ENCODE data around the gene HIVEP1. TPM values are rescaled to one million over a fixed set of nuclear protein-coding genes. Genes with fewer than 3 reads are reported as not detected.

The HIVEP1 gene
- total and polyA plus RNA-seq, 12 donors: 3.4 to 20.9 (median 13.3) TPM

DNA sequence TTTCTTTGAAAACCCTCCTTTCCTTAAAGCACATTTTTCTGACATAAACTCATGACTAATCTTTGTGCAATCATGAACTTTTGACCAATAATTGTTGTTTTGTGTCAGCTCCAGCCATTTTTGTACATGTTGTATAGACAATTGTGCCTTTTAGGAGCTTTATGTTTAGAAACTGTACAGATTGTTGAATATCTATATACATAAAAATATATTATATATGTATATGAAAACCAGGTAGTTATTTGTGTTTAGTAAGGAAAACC is 152.3 kb downstream of the HIVEP1 start:
- DNase-seq (no peak), ATAC-seq (no peak)
- no peak overlapping the region for H3K27ac ChIP-seq
- no peak overlapping the region for H3K4me3 ChIP-seq
- H3K9me3 ChIP-seq: no peaks in the 10 kb centered on the region
- TF ChIP-seq, protein P1, sequence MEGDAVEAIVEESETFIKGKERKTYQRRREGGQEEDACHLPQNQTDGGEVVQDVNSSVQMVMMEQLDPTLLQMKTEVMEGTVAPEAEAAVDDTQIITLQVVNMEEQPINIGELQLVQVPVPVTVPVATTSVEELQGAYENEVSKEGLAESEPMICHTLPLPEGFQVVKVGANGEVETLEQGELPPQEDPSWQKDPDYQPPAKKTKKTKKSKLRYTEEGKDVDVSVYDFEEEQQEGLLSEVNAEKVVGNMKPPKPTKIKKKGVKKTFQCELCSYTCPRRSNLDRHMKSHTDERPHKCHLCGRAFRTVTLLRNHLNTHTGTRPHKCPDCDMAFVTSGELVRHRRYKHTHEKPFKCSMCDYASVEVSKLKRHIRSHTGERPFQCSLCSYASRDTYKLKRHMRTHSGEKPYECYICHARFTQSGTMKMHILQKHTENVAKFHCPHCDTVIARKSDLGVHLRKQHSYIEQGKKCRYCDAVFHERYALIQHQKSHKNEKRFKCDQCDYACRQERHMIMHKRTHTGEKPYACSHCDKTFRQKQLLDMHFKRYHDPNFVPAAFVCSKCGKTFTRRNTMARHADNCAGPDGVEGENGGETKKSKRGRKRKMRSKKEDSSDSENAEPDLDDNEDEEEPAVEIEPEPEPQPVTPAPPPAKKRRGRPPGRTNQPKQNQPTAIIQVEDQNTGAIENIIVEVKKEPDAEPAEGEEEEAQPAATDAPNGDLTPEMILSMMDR (IDR thresholded peaks at IDR 0.05): no peak
- H3K36me3 ChIP-seq: peaks cover 0 to 47% (median 14%) of the 10 kb centered on the region in 9 donors
- H3K4me1 ChIP-seq: peaks cover 0 to 8% (median 0%) of the 10 kb centered on the region in 9 donors
- intact Hi-C loops (cut with DNase I): no loop called here
- no peaks in the 10 kb centered on the region for H3K27me3 ChIP-seq

DNA sequence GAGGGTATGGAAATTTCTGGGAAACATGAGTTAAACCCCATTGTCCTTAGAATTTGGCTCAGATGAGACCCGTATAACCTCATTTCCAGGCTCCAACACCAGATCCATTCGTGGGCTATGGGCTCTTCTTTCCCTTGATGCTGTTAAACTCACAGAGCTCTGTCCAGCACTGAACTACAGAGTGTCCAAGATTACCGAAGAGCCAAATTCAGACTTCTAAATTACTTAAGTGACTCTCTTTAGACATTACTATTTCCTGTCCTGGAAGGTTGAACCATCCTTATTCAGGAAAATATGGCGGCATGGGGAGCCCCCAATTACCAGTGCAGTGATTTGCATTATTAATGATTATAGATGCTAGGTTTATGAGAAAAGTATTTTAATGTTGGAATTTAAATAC is 153.2 kb downstream of the HIVEP1 start:
- ATAC-seq: no peak
- no peaks in the 10 kb centered on the region for H3K27me3 ChIP-seq
- TF ChIP-seq, protein P1 (IDR thresholded peaks at IDR 0.05): no peak
- peaks cover 0 to 7% (median 0%) of the 10 kb centered on the region in 9 donors for H3K4me1 ChIP-seq
- H3K36me3 ChIP-seq: peaks cover 0 to 47% (median 14%) of the 10 kb centered on the region in 9 donors
- WGBS, 2 donors: 82 to 86% methylated on average over 4 of the region's 4 CpGs
- H3K27ac ChIP-seq: no peak overlapping the region
- no peaks in the 10 kb centered on the region for H3K9me3 ChIP-seq
- no peak overlapping the region for H3K4me3 ChIP-seq
- intact Hi-C loops (cut with DNase I): no loop called here
- DNase-seq: no peak

DNA sequence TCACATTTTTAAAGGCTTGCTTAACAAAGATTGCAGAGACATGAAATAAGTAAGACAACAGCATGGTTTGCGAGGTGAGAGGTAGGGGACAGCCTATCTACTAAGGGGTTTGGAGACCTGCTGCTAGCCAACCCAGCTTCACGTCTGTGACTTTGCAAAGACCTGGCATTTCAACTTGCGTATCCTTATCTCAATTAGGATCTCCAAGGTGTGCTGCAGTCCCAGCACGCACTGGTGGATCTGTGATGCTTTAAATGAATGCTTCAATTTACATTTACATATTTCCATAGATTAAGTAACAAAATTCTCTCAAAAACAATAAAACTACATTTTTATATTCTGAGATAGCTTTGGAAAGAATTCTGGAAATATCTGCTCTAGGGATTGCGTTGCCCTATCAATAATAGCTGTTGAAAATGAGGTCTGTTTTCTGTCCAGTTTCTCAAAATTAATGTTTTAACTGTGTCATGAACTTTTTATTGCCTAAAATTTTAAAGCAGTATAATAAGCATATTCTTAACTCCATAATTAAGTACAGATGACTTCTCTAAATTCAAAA is 153.7 kb downstream of the HIVEP1 start:
- Histone ChIP-seq H3K27ac (no peak overlapping the region), H3K4me3 (no peak overlapping the region), H3K4me1 (peaks cover 0 to 2% (median 0%) of the 10 kb centered on the region in 9 donors), H3K36me3 (peaks cover 0 to 47% (median 14%) of the 10 kb centered on the region in 9 donors), H3K27me3 (no peaks in the 10 kb centered on the region), H3K9me3 (no peaks in the 10 kb centered on the region)
- WGBS, 2 donors: 86 to 88% methylated on average over 5 of the region's 5 CpGs
- TF ChIP-seq, protein P1 (IDR thresholded peaks at IDR 0.05): no peak
- intact Hi-C loops (cut with DNase I): no loop called here
- DNase-seq (no peak), ATAC-seq (no peak)

DNA sequence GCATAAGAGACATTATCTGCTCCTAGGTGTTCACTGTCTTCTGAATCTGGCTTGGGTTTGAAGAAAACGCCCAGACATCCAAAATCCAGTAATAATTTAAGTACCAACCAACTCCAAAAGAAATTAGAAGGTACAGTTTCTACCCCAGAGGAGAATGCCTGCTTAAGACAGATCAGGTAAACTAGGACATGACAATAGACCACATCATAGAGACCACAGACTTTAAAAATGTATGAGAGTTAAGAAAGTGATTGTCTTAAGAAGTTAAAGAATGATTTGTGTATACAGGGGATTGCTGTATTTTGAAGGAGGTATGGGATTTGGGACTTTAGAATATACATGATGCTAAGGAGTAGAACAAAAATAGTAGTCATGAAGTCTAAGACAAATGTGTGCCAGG is 157.3 kb downstream of the HIVEP1 start:
- H3K36me3 ChIP-seq: peaks cover 0 to 14% (median 0%) of the 10 kb centered on the region in 9 donors
- DNase-seq (no peak), ATAC-seq (no peak)
- H3K27ac ChIP-seq: no peak overlapping the region
- TF ChIP-seq, protein P1 (IDR thresholded peaks at IDR 0.05): no peak
- H3K4me3 ChIP-seq: no peak overlapping the region
- H3K9me3 ChIP-seq: no peaks in the 10 kb centered on the region
- no peaks in the 10 kb centered on the region for H3K27me3 ChIP-seq
- 92 to 97% methylated on average over 1 of the region's 1 CpG for WGBS, 2 donors
- H3K4me1 ChIP-seq: no peaks in the 10 kb centered on the region
- intact Hi-C loops (cut with DNase I): no loop called here

All from heart right ventricle (tissue), 16 donors.